CD1c-positive myeloid dendritic cell (primary cell): ENCODE results near the gene JMJD7.

ENCODE experiments used
- DNase-seq: peaks from one replicate; pipeline ENCODE4 v3.0.0-alpha.2; 2016; ENCODE audit errors: extremely low spot score

JMJD7 gene

GRCh38 chr15:41866263-41866703 is 38.4 kb downstream of the JMJD7 start:
- no peak for DNase-seq

- DNase-seq: no peak
These were observed 39.1 kb downstream of the JMJD7 start for GRCh38 chr15:41866872-41867579.

GRCh38 chr15:41868321-41868720 is 40.4 kb downstream of the JMJD7 start:
- DNase-seq: no peak

GRCh38 chr15:41869770-41870688 is 42.1 kb downstream of the JMJD7 start:
- DNase-seq: no peak

- no peak for DNase-seq
These were observed 42.8 kb downstream of the JMJD7 start for GRCh38 chr15:41870689-41871081.

- DNase-seq: no peak
These were observed 43.4 kb downstream of the JMJD7 start for GRCh38 chr15:41871175-41871905.

- DNase-seq: no peak
These were observed 44.4 kb downstream of the JMJD7 start for GRCh38 chr15:41872166-41872747.

- DNase-seq: no peak
These were observed 45.8 kb downstream of the JMJD7 start for GRCh38 chr15:41873711-41874110.

GRCh38 chr15:41874736-41875135 is 46.8 kb downstream of the JMJD7 start:
- no peak for DNase-seq

GRCh38 chr15:41876007-41876406 is 48.1 kb downstream of the JMJD7 start:
- DNase-seq: no peak

GRCh38 chr15:41876689-41877088 is 48.8 kb downstream of the JMJD7 start:
- DNase-seq: no peak

GRCh38 chr15:41877631-41878354 is 49.9 kb downstream of the JMJD7 start:
- DNase-seq: no peak

- no peak for DNase-seq
These were observed 50.4 kb downstream of the JMJD7 start for GRCh38 chr15:41878355-41878699.

- no peak for DNase-seq
These were observed 51.5 kb downstream of the JMJD7 start for GRCh38 chr15:41879321-41879845.

- DNase-seq: no peak
These were observed 52.4 kb downstream of the JMJD7 start for GRCh38 chr15:41880156-41880877.

GRCh38 chr15:41881086-41881485 is 53.2 kb downstream of the JMJD7 start:
- no peak for DNase-seq

GRCh38 chr15:41881550-41881919 is 53.6 kb downstream of the JMJD7 start:
- no peak for DNase-seq

GRCh38 chr15:41881920-41882688 is 54.2 kb downstream of the JMJD7 start:
- no peak for DNase-seq

GRCh38 chr15:41882689-41883483 is 55.0 kb downstream of the JMJD7 start:
- no peak for DNase-seq
